ENCODE results near the gene OR5P2.

- no peak for TF ChIP-seq GATA2 (IDR thresholded peaks at IDR 0.05; ENCODE audit: low read depth, low read length)
- TF ChIP-seq GATA3 (IDR thresholded peaks at IDR 0.05; ENCODE audit: low read depth, low read length), result no peak
Observed at GRCh38 chr11:7759010-7759409, 37.7 kb downstream of the OR5P2 start.
